Gastrocnemius medialis (tissue), 4 donors: ENCODE data around the gene ITPR3.

Experiments
- CTCF ChIP-seq, 5 experiments: fragments of 450-650 bp in 3 of 5; fragments of 200-600 bp in 2 of 5; sonication (generic) in 2 of 5; IDR thresholded peaks in 4 of 5; conservative IDR thresholded peaks in 1 of 5; 1 replicate in 4 of 5; 2 replicates in 1 of 5; pipeline ENCODE4 v1.5.1; 2016 to 2019; ENCODE audit warnings: antibody characterized with exemption in 5 of 5, mild to moderate bottlenecking in 3 of 5, moderate library complexity in 3 of 5
- POLR2A ChIP-seq, 2 donors: fragments of 450-650 bp; IDR thresholded peaks; one replicate each; pipeline ENCODE4 v1.6.1; 2017; ENCODE audit warnings: antibody characterized with exemption in 2 of 2, mild to moderate bottlenecking in 2 of 2, moderate library complexity in 2 of 2

GRCh38 chr6:33619166-33619840 lies 1.8 kb upstream of the ITPR3 start:
- TF ChIP-seq POLR2A (IDR thresholded peaks at IDR 0.05) (no peak), CTCF (IDR thresholded peaks at IDR 0.05 in 4 of 5, conservative IDR thresholded peaks at IDR 0.05 in 1 of 5) (no peak)
